Measurements from ENCODE around the gene RANBP3. TPM values are rescaled to one million over a fixed set of nuclear protein-coding genes. Genes with fewer than 3 reads are reported as not detected.
"Not testable (repeated sequence)": the region's sequence is repeated elsewhere in the genome, so short reads cannot be mapped to it uniquely, and the experiment has no call there.

RANBP3 gene
- total RNA-seq, 1 donor from 2014 or later = 92.1 TPM

- H3K4me1 Mint-ChIP-seq (ENCODE audit: low read depth, unreplicated experiment) = peaks cover 2% of the 10 kb centered on the region
- H3K27me3 Mint-ChIP-seq (ENCODE audit: unreplicated experiment) = peaks cover 6% of the 10 kb centered on the region
- H3K9me3 Mint-ChIP-seq (ENCODE audit: unreplicated experiment) = peaks cover 5% of the 10 kb centered on the region
- no peak for DNase-seq
- H3K36me3 Mint-ChIP-seq (ENCODE audit: unreplicated experiment) = no peaks in the 10 kb centered on the region
- no peak overlapping the region for H3K4me3 Mint-ChIP-seq (ENCODE audit: unreplicated experiment)
- no peak overlapping the region for H3K27ac Mint-ChIP-seq (ENCODE audit: unreplicated experiment)
- TF ChIP-seq, protein P1, sequence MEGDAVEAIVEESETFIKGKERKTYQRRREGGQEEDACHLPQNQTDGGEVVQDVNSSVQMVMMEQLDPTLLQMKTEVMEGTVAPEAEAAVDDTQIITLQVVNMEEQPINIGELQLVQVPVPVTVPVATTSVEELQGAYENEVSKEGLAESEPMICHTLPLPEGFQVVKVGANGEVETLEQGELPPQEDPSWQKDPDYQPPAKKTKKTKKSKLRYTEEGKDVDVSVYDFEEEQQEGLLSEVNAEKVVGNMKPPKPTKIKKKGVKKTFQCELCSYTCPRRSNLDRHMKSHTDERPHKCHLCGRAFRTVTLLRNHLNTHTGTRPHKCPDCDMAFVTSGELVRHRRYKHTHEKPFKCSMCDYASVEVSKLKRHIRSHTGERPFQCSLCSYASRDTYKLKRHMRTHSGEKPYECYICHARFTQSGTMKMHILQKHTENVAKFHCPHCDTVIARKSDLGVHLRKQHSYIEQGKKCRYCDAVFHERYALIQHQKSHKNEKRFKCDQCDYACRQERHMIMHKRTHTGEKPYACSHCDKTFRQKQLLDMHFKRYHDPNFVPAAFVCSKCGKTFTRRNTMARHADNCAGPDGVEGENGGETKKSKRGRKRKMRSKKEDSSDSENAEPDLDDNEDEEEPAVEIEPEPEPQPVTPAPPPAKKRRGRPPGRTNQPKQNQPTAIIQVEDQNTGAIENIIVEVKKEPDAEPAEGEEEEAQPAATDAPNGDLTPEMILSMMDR (IDR thresholded peaks at IDR 0.05; ENCODE audit: partially characterized antibody, unreplicated experiment) = no peak
These were observed 29.0 kb upstream of the RANBP3 start for GRCh38 chr19:6006896-6007295.

DNA sequence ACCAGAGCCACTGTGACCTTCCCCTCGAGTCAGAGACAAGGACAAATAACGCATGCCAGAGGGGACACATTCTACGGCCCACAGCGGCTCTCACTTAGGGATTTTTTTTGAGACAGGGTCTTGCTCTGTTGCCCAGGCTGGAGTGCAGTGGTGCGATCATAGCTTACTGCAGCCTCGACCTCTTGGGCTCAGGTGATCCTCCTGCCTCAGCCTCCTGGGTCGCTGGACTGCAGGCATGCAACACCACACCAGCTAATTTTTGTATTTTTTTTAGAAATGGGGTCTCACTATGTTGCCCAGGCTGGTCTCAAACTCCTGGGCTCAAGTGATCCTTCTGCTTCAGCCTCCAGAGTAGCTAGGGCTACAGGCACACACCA lies 28.1 kb upstream of the RANBP3 start:
- not testable (repeated sequence) for H3K9me3 Mint-ChIP-seq (ENCODE audit: unreplicated experiment); H3K4me3 Mint-ChIP-seq (ENCODE audit: unreplicated experiment); H3K36me3 Mint-ChIP-seq (ENCODE audit: unreplicated experiment); H3K27ac Mint-ChIP-seq (ENCODE audit: unreplicated experiment); H3K4me1 Mint-ChIP-seq (ENCODE audit: low read depth, unreplicated experiment); H3K27me3 Mint-ChIP-seq (ENCODE audit: unreplicated experiment); DNase-seq

DNA sequence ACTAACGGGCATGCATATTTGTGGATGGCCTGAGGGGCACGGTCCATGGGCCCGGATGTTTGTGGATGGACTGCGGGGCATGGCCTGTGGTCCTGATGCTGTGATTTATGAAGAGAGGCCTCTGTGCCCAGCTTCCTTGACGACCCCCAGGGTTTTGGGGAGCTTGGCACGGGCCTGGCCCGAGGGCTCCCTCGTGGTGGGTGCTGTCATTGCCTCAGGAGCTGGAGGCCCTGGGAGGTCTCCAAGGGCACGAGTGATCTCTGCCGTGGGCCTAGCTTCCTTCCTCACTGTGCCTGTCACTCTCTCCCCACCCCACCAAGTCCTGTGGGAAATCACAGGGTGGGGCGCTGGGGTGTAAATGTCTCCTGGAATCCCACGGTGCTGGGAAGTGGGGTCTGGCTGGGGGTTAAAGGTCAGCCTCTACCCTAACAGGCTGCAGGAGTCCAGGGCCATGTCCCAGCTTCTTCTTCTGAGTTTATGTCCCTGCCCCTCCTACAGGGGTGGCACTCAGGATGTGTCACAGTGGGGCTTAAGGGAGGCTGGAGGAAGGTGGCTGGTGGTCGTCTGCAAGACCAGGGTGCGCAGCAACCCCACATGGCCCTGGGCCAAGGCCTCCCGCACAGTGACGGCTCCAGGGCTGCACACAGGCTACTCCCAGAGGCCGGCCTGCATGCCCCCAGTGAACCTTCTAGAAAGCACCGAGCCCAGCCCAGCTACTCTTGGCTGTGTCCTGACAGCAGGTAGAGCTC lies 27.6 kb upstream of the RANBP3 start:
- peaks cover 5% of the 10 kb centered on the region for H3K9me3 Mint-ChIP-seq (ENCODE audit: unreplicated experiment)
- H3K36me3 Mint-ChIP-seq (ENCODE audit: unreplicated experiment) = no peaks in the 10 kb centered on the region
- DNase-seq = no peak
- H3K4me1 Mint-ChIP-seq (ENCODE audit: low read depth, unreplicated experiment) = peaks cover 2% of the 10 kb centered on the region
- H3K27me3 Mint-ChIP-seq (ENCODE audit: unreplicated experiment) = peaks cover 2% of the 10 kb centered on the region
- H3K27ac Mint-ChIP-seq (ENCODE audit: unreplicated experiment) = no peak overlapping the region
- TF ChIP-seq, protein P1 (IDR thresholded peaks at IDR 0.05; ENCODE audit: partially characterized antibody, unreplicated experiment) = no peak
- H3K4me3 Mint-ChIP-seq (ENCODE audit: unreplicated experiment) = no peak overlapping the region

- TF ChIP-seq, protein P1 (IDR thresholded peaks at IDR 0.05; ENCODE audit: partially characterized antibody, unreplicated experiment) = no peak
- H3K27ac Mint-ChIP-seq (ENCODE audit: unreplicated experiment) = no peak overlapping the region
- H3K4me1 Mint-ChIP-seq (ENCODE audit: low read depth, unreplicated experiment) = peaks cover 2% of the 10 kb centered on the region
- no peak for DNase-seq
- peaks cover 5% of the 10 kb centered on the region for H3K9me3 Mint-ChIP-seq (ENCODE audit: unreplicated experiment)
- H3K4me3 Mint-ChIP-seq (ENCODE audit: unreplicated experiment) = no peak overlapping the region
- no peaks in the 10 kb centered on the region for H3K36me3 Mint-ChIP-seq (ENCODE audit: unreplicated experiment)
- no peaks in the 10 kb centered on the region for H3K27me3 Mint-ChIP-seq (ENCODE audit: unreplicated experiment)
These were observed 26.0 kb upstream of the RANBP3 start for GRCh38 chr19:6003976-6004375.

GRCh38 chr19:6002591-6002990 lies 24.7 kb upstream of the RANBP3 start:
- no peak overlapping the region for H3K27ac Mint-ChIP-seq (ENCODE audit: unreplicated experiment)
- no peak for DNase-seq
- peaks cover under 1% of the 10 kb centered on the region for H3K4me1 Mint-ChIP-seq (ENCODE audit: low read depth, unreplicated experiment)
- H3K27me3 Mint-ChIP-seq (ENCODE audit: unreplicated experiment) = no peaks in the 10 kb centered on the region
- no peak overlapping the region for H3K4me3 Mint-ChIP-seq (ENCODE audit: unreplicated experiment)
- peaks cover 3% of the 10 kb centered on the region for H3K9me3 Mint-ChIP-seq (ENCODE audit: unreplicated experiment)
- TF ChIP-seq, protein P1 (IDR thresholded peaks at IDR 0.05; ENCODE audit: partially characterized antibody, unreplicated experiment) = no peak
- no peaks in the 10 kb centered on the region for H3K36me3 Mint-ChIP-seq (ENCODE audit: unreplicated experiment)

Measured in glutamatergic neuron (in vitro differentiated cells).